H1 (cell line): Measurements from ENCODE around the gene SPPL3. TPM values are rescaled to one million over a fixed set of nuclear protein-coding genes. Genes with fewer than 3 reads are reported as not detected.

ENCODE experiments used
- CTCF ChIA-PET: fragments of 300-600 bp; sonication (Branson Sonifier 250); formaldehyde crosslinking; loops from one replicate; lab custom pipeline; 2021; ENCODE audit not compliant: partially characterized antibody; lab: Charles Lee
- POLR2A ChIA-PET: fragments of 300-600 bp; sonication (Branson Sonifier 250); formaldehyde crosslinking; loops from one replicate; lab custom pipeline; 2021; ENCODE audit warnings: inconsistent platforms; ENCODE audit not compliant: partially characterized antibody; lab: Charles Lee
- DNase-seq, 2 experiments: peaks; one replicate each; pipeline versions ENCODE4 v3.0.0 to v3.0.0-alpha.2; 2010 to 2022; ENCODE audit warnings: low spot score in 2 of 2, low read depth in 1 of 2, mixed read lengths in 1 of 2
- FAIRE-seq: peaks from 2 replicates; lab custom pipeline; 2011; peaks lifted over from hg19 to GRCh38; lab: Jason Lieb, UNC
- H2AFZ ChIP-seq: 2 replicates; pipeline ENCODE4 v1.8.1; 2012; ENCODE audit warnings: low read length, inconsistent platforms
- H2AK5ac ChIP-seq: 2 replicates; pipeline ENCODE4 v1.6.1; 2013; ENCODE audit warnings: low read depth, low read length
- H2BK120ac ChIP-seq: replicated peaks from 2 replicates; pipeline ENCODE3; 2013; ENCODE audit warnings: low read depth, low read length, inconsistent platforms
- H2BK12ac ChIP-seq: 2 replicates; pipeline ENCODE4 v1.6.1; 2013; ENCODE audit warnings: low read depth, low read length
- H2BK15ac ChIP-seq: 2 replicates; pipeline ENCODE4 v1.6.1; 2013; ENCODE audit warnings: low read length
- H2BK20ac ChIP-seq: 2 replicates; pipeline ENCODE4 v1.6.1; 2013; ENCODE audit warnings: low read length
- H2BK5ac ChIP-seq: 2 replicates; pipeline ENCODE4 v1.6.1; 2013; ENCODE audit warnings: low read depth, low read length
- H3K14ac ChIP-seq: 2 replicates; pipeline ENCODE4 v1.6.1; 2013; ENCODE audit warnings: inconsistent platforms; ENCODE audit not compliant: insufficient read length
- H3K18ac ChIP-seq: 2 replicates; pipeline ENCODE4 v1.6.1; 2013; ENCODE audit warnings: low read length; ENCODE audit errors: extremely low read depth
- H3K23ac ChIP-seq: 2 replicates; pipeline ENCODE4 v1.6.1; 2013; ENCODE audit warnings: inconsistent platforms; ENCODE audit not compliant: insufficient read length
- H3K23me2 ChIP-seq: 2 replicates; pipeline ENCODE4 v1.6.1; 2013; ENCODE audit warnings: low read depth, low read length
- H3K27ac ChIP-seq: 2 replicates; pipeline ENCODE4 v1.6.1; 2011; ENCODE audit warnings: low read depth, low read length, inconsistent platforms
- H3K27me3 ChIP-seq, 4 experiments: replicated peaks in 1 of 4; 1 replicate in 1 of 4; 2 replicates in 3 of 4; pipeline versions ENCODE4 v1.6.1 to v1.8.1; 2011 to 2013; ENCODE audit warnings: low read length in 3 of 4, mild to moderate bottlenecking in 3 of 4, inconsistent platforms in 2 of 4, mixed read lengths in 2 of 4, moderate library complexity in 1 of 4; ENCODE audit not compliant: control insufficient read depth in 3 of 4, insufficient read depth in 3 of 4; ENCODE audit errors: extremely low read depth in 1 of 4
- H3K36me3 ChIP-seq, 4 experiments: 2 replicates each; pipeline versions ENCODE4 v1.6.1 to v1.8.1; 2011 to 2013; ENCODE audit warnings: mild to moderate bottlenecking in 4 of 4, low read length in 3 of 4, moderate library complexity in 2 of 4, control low read depth in 1 of 4, inconsistent platforms in 1 of 4; ENCODE audit not compliant: insufficient read depth in 4 of 4, control insufficient read depth in 2 of 4
- H3K4ac ChIP-seq: replicated peaks from 2 replicates; pipeline ENCODE3; 2013; ENCODE audit warnings: low read length, low read depth, mixed read lengths, inconsistent platforms; ENCODE audit not compliant: insufficient read length
- H3K4me1 ChIP-seq, 4 experiments: replicated peaks in 1 of 4; 1 replicate in 1 of 4; 2 replicates in 3 of 4; pipeline versions ENCODE4 v1.6.1 to v1.8.1; 2011 to 2013; ENCODE audit warnings: low read length in 3 of 4, inconsistent platforms in 2 of 4, mixed read lengths in 1 of 4; ENCODE audit not compliant: insufficient read depth in 4 of 4, control insufficient read depth in 3 of 4
- H3K4me2 ChIP-seq, 2 experiments: 2 replicates each; pipeline versions ENCODE4 v1.6.1 to v1.8.1; 2011 to 2013; ENCODE audit warnings: low read depth in 2 of 2, low read length in 2 of 2, control low read depth in 1 of 2, inconsistent platforms in 1 of 2, mild to moderate bottlenecking in 1 of 2; ENCODE audit not compliant: insufficient read depth in 1 of 2
- H3K4me3 ChIP-seq, 4 experiments: fragments of 200-600, 300-600 bp in 1 of 4; sonication (generic), shearing (Covaris generic), sonication (Bioruptor Twin) in 1 of 4; 2 replicates each; pipeline versions ENCODE4 v1.5.1 to v1.8.1; 2011 to 2016; ENCODE audit warnings: low read length in 4 of 4, low read depth in 3 of 4, control low read depth in 2 of 4, inconsistent platforms in 2 of 4, mild to moderate bottlenecking in 2 of 4, mixed read lengths in 1 of 4, moderate library complexity in 1 of 4; ENCODE audit not compliant: insufficient read depth in 2 of 4; ENCODE audit errors: extremely low read depth in 1 of 4
- H3K56ac ChIP-seq: replicated peaks from 2 replicates; pipeline ENCODE3; 2013; ENCODE audit warnings: low read depth, mild to moderate bottlenecking, mixed read lengths, low read length, inconsistent platforms; ENCODE audit not compliant: insufficient read length
- H3K79me1 ChIP-seq: 2 replicates; pipeline ENCODE4 v1.6.1; 2013; ENCODE audit warnings: low read depth, low read length, control low read depth
- H3K79me2 ChIP-seq, 2 experiments: 2 replicates each; pipeline versions ENCODE4 v1.6.1 to v1.8.1; 2012 to 2013; ENCODE audit warnings: low read length in 2 of 2, mild to moderate bottlenecking in 2 of 2, inconsistent platforms in 1 of 2; ENCODE audit not compliant: insufficient read depth in 2 of 2, control insufficient read depth in 1 of 2
- H3K9ac ChIP-seq, 4 experiments: replicated peaks in 1 of 4; 1 replicate in 1 of 4; 2 replicates in 3 of 4; pipeline versions ENCODE4 v1.6.1 to v1.8.1; 2011 to 2013; ENCODE audit warnings: low read depth in 3 of 4, low read length in 3 of 4, control low read depth in 2 of 4, mild to moderate bottlenecking in 2 of 4, moderate library complexity in 2 of 4, inconsistent platforms in 1 of 4; ENCODE audit errors: extremely low read depth in 1 of 4
- H3K9me3 ChIP-seq, 2 experiments: 2 replicates each; pipeline versions ENCODE4 v1.6.1 to v1.8.1; 2012 to 2013; ENCODE audit warnings: mild to moderate bottlenecking in 2 of 2, moderate library complexity in 2 of 2, control low read depth in 1 of 2, inconsistent platforms in 1 of 2, low read depth in 1 of 2, low read length in 1 of 2, mixed read lengths in 1 of 2; ENCODE audit not compliant: insufficient read depth in 2 of 2
- H4K20me1 ChIP-seq, 2 experiments: replicated peaks in 1 of 2; 2 replicates each; pipeline versions ENCODE3 to v1.8.1; 2011 to 2013; ENCODE audit warnings: inconsistent platforms in 2 of 2, low read length in 2 of 2, mild to moderate bottlenecking in 1 of 2; ENCODE audit not compliant: insufficient read depth in 2 of 2, control insufficient read depth in 1 of 2
- H4K5ac ChIP-seq: 2 replicates; pipeline ENCODE4 v1.6.1; 2013; ENCODE audit warnings: low read length, low read depth, mixed read lengths, inconsistent platforms; ENCODE audit not compliant: insufficient read length
- H4K8ac ChIP-seq: 2 replicates; pipeline ENCODE4 v1.8.0; 2013; ENCODE audit warnings: mild to moderate bottlenecking, moderate library complexity, low read length, inconsistent platforms; ENCODE audit not compliant: insufficient read depth; ENCODE audit errors: extremely low read depth
- H4K91ac ChIP-seq: replicated peaks from 2 replicates; pipeline ENCODE3; 2013; ENCODE audit warnings: low read length, mixed read lengths, inconsistent platforms; ENCODE audit not compliant: insufficient read length
- BRCA1 ChIP-seq: IDR thresholded peaks from 2 replicates; pipeline ENCODE4 v1.6.1; 2012; ENCODE audit warnings: low read depth, low read length, improper control_type of control experiment
- CHD1 ChIP-seq: IDR thresholded peaks from 2 replicates; pipeline ENCODE4 v1.6.1; 2012; ENCODE audit warnings: low read depth, low read length, improper control_type of control experiment
- EP300 ChIP-seq, 2 experiments: IDR thresholded peaks; 1 replicate in 1 of 2; 2 replicates in 1 of 2; pipeline ENCODE4 v1.6.1; 2011 to 2012; ENCODE audit warnings: low read depth in 2 of 2, low read length in 2 of 2, mild to moderate bottlenecking in 2 of 2, borderline replicate concordance in 1 of 2, inconsistent platforms in 1 of 2, moderate library complexity in 1 of 2
- KDM1A ChIP-seq: fragments of 200-600, 300-600 bp; sonication (generic); IDR thresholded peaks from 2 replicates; pipeline ENCODE4 v1.7.1; 2016; ENCODE audit warnings: mild to moderate bottlenecking, low read length, borderline replicate concordance
- KDM5A ChIP-seq: fragments of 200-600 bp; IDR thresholded peaks from 2 replicates; pipeline ENCODE4 v1.7.1; 2012; ENCODE audit warnings: mild to moderate bottlenecking, low read length, inconsistent platforms, mixed read lengths
- RFX5 ChIP-seq: IDR thresholded peaks from 2 replicates; pipeline ENCODE4 v1.6.1; 2011; ENCODE audit warnings: low read depth, low read length, improper control_type of control experiment, borderline replicate concordance
- SP4 ChIP-seq: IDR thresholded peaks from 2 replicates; pipeline ENCODE4 v1.6.1; 2012; ENCODE audit warnings: low read length, inconsistent platforms
- SUZ12 ChIP-seq: fragments of 200-600 bp; sonication (generic); IDR thresholded peaks from 2 replicates; pipeline ENCODE4 v1.6.1; 2012; ENCODE audit warnings: mild to moderate bottlenecking, inconsistent platforms, low read length, moderate library complexity, mixed read lengths
- TAF1 ChIP-seq: IDR thresholded peaks from 2 replicates; pipeline ENCODE4 v1.6.1; 2011; ENCODE audit warnings: mild to moderate bottlenecking, low read depth, low read length
- TAF7 ChIP-seq: optimal IDR thresholded peaks from 2 replicates; pipeline ENCODE3; 2011; ENCODE audit warnings: low read depth, mild to moderate bottlenecking, inconsistent platforms, low read length, moderate library complexity, borderline replicate concordance
- WGBS, 2 experiments: shearing (Covaris generic) in 1 of 2; methylation state at CpG; one replicate each; pipeline versions ENCODE4 v1.1.6 to v1.1.7; 2013 to 2015; ENCODE audit warnings: low lambda C conversion rate in 2 of 2, mixed read lengths in 2 of 2, inconsistent platforms in 1 of 2, low coverage in 1 of 2, missing lambda C conversion rate in 1 of 2; ENCODE audit not compliant: insufficient replicate concordance in 2 of 2, insufficient coverage in 1 of 2, insufficient read length in 1 of 2; ENCODE audit errors: extremely low coverage in 1 of 2, missing lambda C conversion rate in 1 of 2; 5-methylcytosine and 5-hydroxymethylcytosine counted together
- polyA plus RNA-seq, 7 experiments: library from polyadenylated mRNA; depleted of rRNA in 3 of 7; stranded (reverse) in 5 of 7; unstranded in 2 of 7; fragments of >200 nt in 5 of 7; fragments of 200-250 nt in 2 of 7; gene quantifications; 1 replicate in 5 of 7; 2 replicates in 1 of 7; 4 replicates in 1 of 7; pipeline versions ENCODE4 v1.2.1 to v1.2.3, GENCODE V29; 2011 to 2013; ENCODE audit warnings: missing spikeins in 2 of 7, mixed read lengths in 2 of 7
- total RNA-seq: library from RNA; stranded (reverse); fragmentation: NEBNext Ultra II Directional; extraction: Animal tissue kit (Norgen Biotek cat#: 25700); gene quantifications from 2 replicates; pipeline ENCODE4 v1.2.1, GENCODE V29; 2021
- TF ChIP-seq, protein P1 (sequence below): IDR thresholded peaks from 2 replicates; pipeline ENCODE4 v1.6.1; 2012; ENCODE audit warnings: inconsistent platforms

The SPPL3 gene
- total and polyA plus RNA-seq, 2 of the 8 experiments (the other 6 are each of a cell fraction or from before 2014, with no cell fraction given): 27.3 to 48.4 TPM

DNA sequence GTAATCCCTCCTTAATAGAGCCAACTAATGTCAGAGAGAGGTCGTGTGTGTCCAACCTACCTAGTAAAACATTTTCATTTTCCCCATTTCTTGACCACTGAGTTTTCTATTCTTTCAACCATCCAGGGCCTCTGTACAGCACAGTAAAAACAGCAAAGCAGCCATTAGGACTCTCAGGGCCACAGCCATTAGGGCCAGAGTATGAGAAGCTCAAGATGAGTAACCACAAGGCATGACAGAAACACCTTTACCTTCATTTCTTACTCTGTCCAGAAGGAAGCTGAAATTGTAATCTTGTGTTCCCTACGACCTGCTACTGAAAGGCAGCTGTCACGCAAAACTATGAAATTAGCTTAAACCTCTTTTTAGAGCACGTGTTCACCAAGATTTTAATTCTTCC, 2.3 kb downstream of the SPPL3 start:
- no peak overlapping the region for H2BK12ac ChIP-seq
- ChIA-PET CTCF (interaction anchor here (0.7 to 3.2 kb wide), 5 partner anchors 21 to 70 kb away, joined by 3 to 12 read pairs (median 4); no protein-coding TSS in a partner anchor), POLR2A (interaction anchor here (0.6 to 2.2 kb wide), 5 partner anchors 12 to 138 kb away, joined by 3 to 6 read pairs (median 3); no protein-coding TSS in a partner anchor)
- WGBS, 2 experiments: 86% methylated on average over 4 of the region's 4 CpGs; no CpG with 5 or more reads in 1 of the 2 experiments
- H3K4me2 ChIP-seq: no peak overlapping the region; a peak in 1 of 4 replicates
- H2BK5ac ChIP-seq: no peak overlapping the region
- H4K91ac ChIP-seq: no peak overlapping the region
- no peak for DNase-seq
- H3K4me1 ChIP-seq: peaks cover 0 to 3% (median 0%) of the 10 kb centered on the region in 4 experiments; a peak in 4 of 7 replicates
- H3K23ac ChIP-seq: no peak overlapping the region
- H3K4ac ChIP-seq: no peak overlapping the region
- H4K20me1 ChIP-seq: peaks cover 2 to 10% of the 10 kb centered on the region in 2 experiments
- no peak overlapping the region for H2AK5ac ChIP-seq
- FAIRE-seq: no peak
- peaks cover 13 to 63% of the 10 kb centered on the region in 2 experiments for H3K79me2 ChIP-seq
- no peak overlapping the region for H2BK15ac ChIP-seq
- H3K27ac ChIP-seq: no peak overlapping the region
- H3K56ac ChIP-seq: no peak overlapping the region
- no peak overlapping the region for H4K8ac ChIP-seq
- H3K9me3 ChIP-seq: no peaks in the 10 kb centered on the region
- H2BK120ac ChIP-seq: no peak overlapping the region
- peaks cover 11% of the 10 kb centered on the region for H3K23me2 ChIP-seq
- no peak overlapping the region for H2AFZ ChIP-seq
- no peak overlapping the region for H4K5ac ChIP-seq
- no peak overlapping the region for H2BK20ac ChIP-seq
- H3K79me1 ChIP-seq: peaks cover 6% of the 10 kb centered on the region; the same call in 1 of the 2 replicates
- no peaks in the 10 kb centered on the region for H3K27me3 ChIP-seq
- no peak overlapping the region for H3K18ac ChIP-seq
- no peaks in the 10 kb centered on the region; a peak in 1 of 8 replicates for H3K36me3 ChIP-seq
- H3K4me3 ChIP-seq: no peak overlapping the region
- H3K9ac ChIP-seq: no peak overlapping the region
- H3K14ac ChIP-seq: no peak overlapping the region
- no peak for TF ChIP-seq CHD1
- TF ChIP-seq BRCA1: no peak
- TF ChIP-seq RFX5: no peak
- TF ChIP-seq EP300 (IDR thresholded peaks at IDR 0.05; ENCODE audit: borderline replicate concordance in 1 of 2, low read depth in 2 of 2, low read length in 2 of 2): no peak
- no peak for TF ChIP-seq KDM1A
- no peak for TF ChIP-seq TAF7
- TF ChIP-seq, protein P1, sequence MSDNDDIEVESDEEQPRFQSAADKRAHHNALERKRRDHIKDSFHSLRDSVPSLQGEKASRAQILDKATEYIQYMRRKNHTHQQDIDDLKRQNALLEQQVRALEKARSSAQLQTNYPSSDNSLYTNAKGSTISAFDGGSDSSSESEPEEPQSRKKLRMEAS: no peak
- no peak for TF ChIP-seq KDM5A
- TF ChIP-seq TAF1: no peak
- TF ChIP-seq SUZ12: no peak
- TF ChIP-seq SP4: no peak
